HepG2 (cell line): Measurements from ENCODE around the gene CRHR1. TPM values are rescaled to one million over a fixed set of nuclear protein-coding genes. Genes with fewer than 3 reads are reported as not detected.
A peak's percentile ranks its signal among the peaks of the same experiment; 100 is the strongest.

Experiments used
- ATAC-seq: fragments of 200-7000 bp; cut with Tn5 transposase; 3 replicates; pipeline ENCODE4 v1.9.1; 2020; ENCODE audit warnings: mild to moderate bottlenecking, moderate library complexity
- BruUV-seq: library from RNA; stranded (reverse); fragments of 400-500 nt; replicated peaks from 2 replicates; lab custom pipeline; 2021; lab: Mats Ljungman, UMichigan
- CTCF ChIA-PET: fragments of 300-600 bp; formaldehyde crosslinking; extraction: SDS; loops from one replicate; lab custom pipeline; 2021; ENCODE audit warnings: low total read pairs, inconsistent platforms, low intra/inter-chr PET ratio; lab: Yijun Ruan, JAX
- POLR2A ChIA-PET: fragments of 350-600 bp; sonication (Branson Sonifier 250); formaldehyde crosslinking; loops from one replicate; lab custom pipeline; 2020; ENCODE audit warnings: antibody characterized with exemption, inconsistent platforms; lab: Yijun Ruan, JAX
- DNase-seq: peaks from one replicate; pipeline ENCODE4 v3.0.0-alpha.2; 2015; ENCODE audit warnings: low spot score
- FAIRE-seq: peaks from 3 replicates; lab custom pipeline; 2011; peaks lifted over from hg19 to GRCh38; lab: Jason Lieb, UNC
- H2AFZ ChIP-seq: one replicate; pipeline ENCODE4 v1.6.1; 2011; ENCODE audit warnings: low read length, inconsistent platforms
- H3K27ac ChIP-seq: fragments of 300-600 bp; 3 replicates; pipeline ENCODE4 v1.8.0; 2011; ENCODE audit warnings: mixed run types, mild to moderate bottlenecking, mixed read lengths, low read length, inconsistent platforms; ENCODE audit not compliant: insufficient read depth; ENCODE audit errors: extremely low read length
- H3K27me3 ChIP-seq, 2 experiments: fragments of 200-600 bp in 1 of 2; 2 replicates in 1 of 2; 3 replicates in 1 of 2; pipeline versions ENCODE4 v1.6.0 to v1.8.0; 2011; ENCODE audit warnings: low read length in 2 of 2, mild to moderate bottlenecking in 2 of 2, moderate library complexity in 2 of 2, inconsistent platforms in 1 of 2; ENCODE audit not compliant: insufficient read depth in 2 of 2, control insufficient read depth in 1 of 2
- H3K36me3 ChIP-seq, 2 experiments: fragments of 200-600 bp in 1 of 2; replicated peaks in 1 of 2; 2 replicates in 1 of 2; 3 replicates in 1 of 2; pipeline versions ENCODE4 v1.5.1 to v1.8.0; 2011; ENCODE audit warnings: low read length in 2 of 2, inconsistent platforms in 1 of 2; ENCODE audit not compliant: insufficient read depth in 2 of 2, control insufficient read depth in 1 of 2
- H3K4me1 ChIP-seq: 2 replicates; pipeline ENCODE4 v1.5.1; 2012; ENCODE audit warnings: low read length, inconsistent platforms; ENCODE audit not compliant: insufficient read depth
- H3K4me2 ChIP-seq: 2 replicates; pipeline ENCODE4 v1.6.0; 2011; ENCODE audit warnings: low read depth, low read length, inconsistent platforms
- H3K4me3 ChIP-seq, 3 experiments: fragments of 200-600 bp in 1 of 3; sonication (generic), shearing (Covaris generic) in 1 of 3; replicated peaks in 1 of 3; 2 replicates each; pipeline ENCODE4 v1.5.1; 2011 to 2016; ENCODE audit warnings: low read length in 3 of 3, inconsistent platforms in 2 of 3, low read depth in 2 of 3, mild to moderate bottlenecking in 2 of 3, control low read depth in 1 of 3, mixed read lengths in 1 of 3; ENCODE audit not compliant: insufficient read depth in 1 of 3
- H3K79me2 ChIP-seq: one replicate; pipeline ENCODE4 v1.6.1; 2011; ENCODE audit warnings: low read length, inconsistent platforms; ENCODE audit not compliant: insufficient read depth
- H3K9ac ChIP-seq: 2 replicates; pipeline ENCODE4 v1.6.0; 2011; ENCODE audit warnings: mild to moderate bottlenecking, low read depth, low read length, inconsistent platforms; ENCODE audit not compliant: insufficient read depth
- H3K9me3 ChIP-seq: 2 replicates; pipeline ENCODE4 v1.5.1; 2012; ENCODE audit warnings: mild to moderate bottlenecking, low read length
- H4K20me1 ChIP-seq: 2 replicates; pipeline ENCODE4 v1.6.0; 2011; ENCODE audit warnings: inconsistent platforms, mild to moderate bottlenecking, low read length, moderate library complexity; ENCODE audit not compliant: insufficient read depth
- GATAD1 ChIP-seq: IDR thresholded peaks from 2 replicates; pipeline ENCODE4 v1.6.1; 2016; ENCODE audit warnings: missing genetic modification reagents, missing compliant biosample characterization
- MXD1 ChIP-seq: sonication (generic); formaldehyde crosslinking; IDR thresholded peaks from 2 replicates; pipeline ENCODE4 v1.4.0; 2020; ENCODE audit warnings: mild to moderate bottlenecking, missing genetic modification reagents
- SAFB2 ChIP-seq: sonication (generic); formaldehyde crosslinking; IDR thresholded peaks from 2 replicates; pipeline ENCODE4 v1.5.1; 2020; ENCODE audit warnings: missing genetic modification reagents, low read depth, mild to moderate bottlenecking, borderline replicate concordance
- SNAPC4 ChIP-seq: sonication (generic); formaldehyde crosslinking; IDR thresholded peaks from 2 replicates; pipeline ENCODE4 v1.4.0; 2020; ENCODE audit warnings: mild to moderate bottlenecking, missing genetic modification reagents
- TBX2 ChIP-seq: sonication (generic); formaldehyde crosslinking; IDR thresholded peaks from 2 replicates; pipeline ENCODE4 v1.5.0; 2020; ENCODE audit warnings: missing genetic modification reagents, mild to moderate bottlenecking, borderline replicate concordance
- TCF12 ChIP-seq, 2 experiments: fragments of 450-650 bp in 1 of 2; sonication (generic) in 1 of 2; formaldehyde crosslinking in 1 of 2; IDR thresholded peaks; 2 replicates each; pipeline versions ENCODE4 v1.6.1 to v1.8.0; 2017 to 2022; ENCODE audit warnings: antibody characterized with exemption in 1 of 2, mild to moderate bottlenecking in 1 of 2, missing genetic modification reagents in 1 of 2, moderate library complexity in 1 of 2
- ZNF318 ChIP-seq: sonication (generic); formaldehyde crosslinking; IDR thresholded peaks from 2 replicates; pipeline ENCODE4 v1.4.0; 2020; ENCODE audit warnings: mild to moderate bottlenecking, missing genetic modification reagents
- ZNF776 ChIP-seq: sonication (generic); formaldehyde crosslinking; IDR thresholded peaks from 2 replicates; pipeline ENCODE4 v1.4.0; 2020; ENCODE audit warnings: mild to moderate bottlenecking, missing genetic modification reagents
- WGBS: methylation state at CpG from one replicate; pipeline ENCODE4 v1.1.6; 2017; ENCODE audit warnings: low lambda C conversion rate; 5-methylcytosine and 5-hydroxymethylcytosine counted together
- in situ Hi-C: cut with HindIII; loops from 2 replicates; pipeline ENCODE4 v1.10.0; 2017; ENCODE audit warnings: low pct_unique_long_range_greater_than_20kb; ENCODE audit not compliant: extremely low pct_ligation_motif_present
- intact Hi-C: fragments of 100-400 bp; cut with micrococcal nuclease; formaldehyde crosslinking; loops from one replicate; pipeline ENCODE4 v1.10.0; 2022; ENCODE audit not compliant: unreplicated experiment
- polyA plus RNA-seq, 8 experiments: library from polyadenylated mRNA; depleted of rRNA in 3 of 8; stranded (reverse) in 7 of 8; unstranded in 1 of 8; fragments of >200 nt; fragmentation: Illumina TruSeq in 4 of 8; extraction: Trizol in 4 of 8; gene quantifications; 2 replicates each; pipeline versions ENCODE4 v1.2.1 to v1.2.3, GENCODE V29; 2011 to 2016; ENCODE audit warnings: low read depth in 4 of 8, missing spikeins in 1 of 8, mixed read lengths in 1 of 8; ENCODE audit not compliant: insufficient read depth in 1 of 8
- total RNA-seq, 5 experiments: library from RNA; depleted of rRNA; stranded (reverse); fragments of >200 nt; fragmentation: Illumina TruSeq; extraction: Trizol; gene quantifications; 2 replicates each; pipeline ENCODE4 v1.2.3, GENCODE V29; 2016; ENCODE audit warnings: low read depth in 1 of 5

Gene CRHR1
- total and polyA plus RNA-seq, 2 of the 13 experiments (the other 11 are each of a cell fraction or from before 2014, with no cell fraction given): not detected

GRCh38 chr17:45785480-45786193, 1.5 kb downstream of the CRHR1 start:
- no peak for ATAC-seq
- H3K27ac ChIP-seq: no peak overlapping the region
- intact Hi-C loops: no loop called here
- TF ChIP-seq SAFB2 (CRISPR knock-in tag): no peak
- no peak for TF ChIP-seq TCF12 (IDR thresholded peaks at IDR 0.05)
- 0 out of 2 replicates have a peak, but pooled peaks have one; percentile 24 for TF ChIP-seq TCF12 (CRISPR knock-in tag; IDR thresholded peaks at IDR 0.05)
- no peak for TF ChIP-seq ZNF318
- no peak for TF ChIP-seq TBX2 (CRISPR knock-in tag)
- 0 out of 2 replicates have a peak, but pooled peaks have one; percentile 25 for TF ChIP-seq MXD1 (CRISPR knock-in tag)
- 0 out of 2 replicates have a peak, but pooled peaks have one; percentile 8 for TF ChIP-seq ZNF776 (CRISPR knock-in tag)
- no peak for TF ChIP-seq GATAD1 (CRISPR knock-in tag)
- peak; percentile 31; the same call in 1 of the 2 replicates for TF ChIP-seq SNAPC4 (CRISPR knock-in tag)

More at GRCh38 chr17:45785480-45786193, 1.5 kb downstream of the CRHR1 start:
- ChIA-PET CTCF (no interaction called here), POLR2A (no interaction called here)
- Histone ChIP-seq H3K4me2 (peak overlapping the region; percentile 44; the same call in 1 of the 2 replicates), H3K27me3 (peaks cover 34 to 94% of the 10 kb centered on the region in 2 experiments), H3K9ac (no peak overlapping the region), H2AFZ (no peak overlapping the region), H3K79me2 (no peaks in the 10 kb centered on the region), H3K9me3 (no peaks in the 10 kb centered on the region), H3K4me1 (peaks cover 15% of the 10 kb centered on the region; the same call in 1 of the 2 replicates), H3K4me3 (no peak overlapping the region; a peak in 1 of 6 replicates), H4K20me1 (peaks cover 6% of the 10 kb centered on the region; the same call in 1 of the 2 replicates), H3K36me3 (no peaks in the 10 kb centered on the region)
- DNase-seq (no peak), FAIRE-seq (no peak)
- no TSS peak for BruUV-seq
- 44% methylated on average over 27 of the region's 28 CpGs for WGBS
- in situ Hi-C loops: no loop called here
